CD4-positive, alpha-beta T cell treated with Interleukin-15 for 1 hour (primary cell): ENCODE results near the gene TTC27.

ENCODE experiments used
- DNase-seq: peaks from one replicate; pipeline ENCODE4 v3.0.0-alpha.2; 2020

The TTC27 gene

DNA sequence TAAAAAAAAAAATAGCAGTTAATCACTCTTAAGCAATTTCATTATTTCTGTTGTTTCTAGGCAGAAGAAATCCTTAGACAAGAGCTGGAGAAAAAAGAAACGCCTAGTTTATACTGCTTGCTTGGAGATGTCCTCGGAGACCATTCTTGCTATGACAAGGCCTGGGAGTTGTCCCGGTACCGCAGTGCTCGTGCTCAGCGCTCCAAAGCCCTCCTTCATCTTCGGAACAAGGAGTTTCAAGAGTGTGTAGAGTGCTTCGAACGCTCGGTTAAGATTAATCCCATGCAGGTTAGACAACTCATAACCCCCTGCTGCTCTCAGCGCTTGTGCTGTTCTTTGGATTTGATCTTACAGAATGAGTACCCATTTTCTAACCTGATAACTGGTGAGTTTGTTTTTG lies 130.4 kb downstream of the TTC27 start:
- DNase-seq: no peak

DNA sequence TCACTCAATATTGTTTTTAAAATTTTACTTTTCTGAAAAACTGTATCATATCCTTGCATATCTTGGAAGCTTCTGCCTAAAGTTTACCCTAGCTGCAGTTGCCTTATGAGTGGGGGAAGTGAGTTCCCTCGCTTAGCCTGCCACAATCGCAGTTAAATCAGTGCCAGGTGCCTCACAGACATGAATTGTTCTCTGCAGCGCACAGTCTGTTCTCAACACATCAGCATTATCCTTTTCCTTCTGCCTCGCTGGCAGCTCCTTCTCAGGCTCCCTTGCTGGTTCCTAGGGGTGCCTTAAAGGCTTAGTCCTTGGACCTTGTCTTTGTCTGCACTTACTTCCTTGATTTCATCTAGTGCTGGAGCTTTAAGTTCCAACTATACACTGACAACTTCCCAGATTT lies 132.8 kb downstream of the TTC27 start:
- no peak for DNase-seq

DNA sequence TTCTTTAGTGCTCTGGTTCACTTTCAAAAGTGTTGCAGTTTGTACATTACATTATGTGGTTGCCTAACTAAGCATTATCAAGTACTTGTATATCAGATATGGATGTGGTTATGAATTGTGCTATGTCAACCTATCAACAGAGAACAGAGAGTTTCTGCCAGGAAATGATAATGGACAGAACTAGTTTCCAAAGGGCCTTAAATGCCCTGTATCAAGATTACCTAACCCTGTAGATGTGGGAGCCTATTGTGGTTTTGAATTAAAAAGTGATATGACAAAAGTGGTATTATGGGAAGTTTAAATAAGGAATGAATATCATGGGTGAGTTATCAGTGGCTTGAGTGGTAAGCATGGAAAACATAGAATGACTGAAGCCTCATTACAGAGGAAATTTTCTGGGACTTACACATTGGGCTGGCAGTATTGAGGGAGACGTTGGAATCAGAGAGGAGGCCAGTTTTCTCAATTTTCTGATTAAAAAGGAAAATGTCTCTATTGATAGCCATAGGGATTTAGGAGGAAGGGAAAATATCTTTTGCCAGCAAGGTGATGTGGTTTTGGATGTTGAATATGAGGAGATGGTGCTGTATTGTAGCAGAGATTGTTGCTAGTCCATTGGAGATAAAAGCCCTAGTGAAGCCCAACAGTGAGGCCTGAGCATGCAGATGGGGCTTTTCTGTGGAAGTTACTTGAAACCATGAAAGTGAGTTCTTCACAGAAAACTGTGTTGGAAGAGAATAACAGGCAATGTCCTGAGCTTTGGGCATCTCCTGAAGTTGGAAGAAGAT lies 140.7 kb downstream of the TTC27 start:
- DNase-seq: no peak

DNA sequence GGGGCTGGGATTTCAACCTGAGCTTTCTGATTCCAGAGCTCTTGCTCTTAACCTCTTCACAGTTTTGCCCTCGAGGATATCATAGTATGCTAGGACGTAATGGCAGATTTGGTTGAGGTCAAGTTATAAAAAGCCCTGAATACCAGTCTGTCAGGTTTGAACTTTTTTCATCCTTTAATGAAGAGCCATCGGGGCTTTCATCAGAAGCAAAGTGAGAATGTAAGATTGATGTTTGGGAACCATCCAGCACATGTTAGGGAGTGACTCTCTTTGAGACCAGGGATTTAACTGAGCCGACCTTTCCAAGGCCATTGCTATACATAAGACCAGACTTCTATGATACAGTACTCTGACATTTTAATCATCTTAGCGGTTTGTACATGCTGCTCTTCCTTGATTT lies 142.5 kb downstream of the TTC27 start:
- DNase-seq: no peak

DNA sequence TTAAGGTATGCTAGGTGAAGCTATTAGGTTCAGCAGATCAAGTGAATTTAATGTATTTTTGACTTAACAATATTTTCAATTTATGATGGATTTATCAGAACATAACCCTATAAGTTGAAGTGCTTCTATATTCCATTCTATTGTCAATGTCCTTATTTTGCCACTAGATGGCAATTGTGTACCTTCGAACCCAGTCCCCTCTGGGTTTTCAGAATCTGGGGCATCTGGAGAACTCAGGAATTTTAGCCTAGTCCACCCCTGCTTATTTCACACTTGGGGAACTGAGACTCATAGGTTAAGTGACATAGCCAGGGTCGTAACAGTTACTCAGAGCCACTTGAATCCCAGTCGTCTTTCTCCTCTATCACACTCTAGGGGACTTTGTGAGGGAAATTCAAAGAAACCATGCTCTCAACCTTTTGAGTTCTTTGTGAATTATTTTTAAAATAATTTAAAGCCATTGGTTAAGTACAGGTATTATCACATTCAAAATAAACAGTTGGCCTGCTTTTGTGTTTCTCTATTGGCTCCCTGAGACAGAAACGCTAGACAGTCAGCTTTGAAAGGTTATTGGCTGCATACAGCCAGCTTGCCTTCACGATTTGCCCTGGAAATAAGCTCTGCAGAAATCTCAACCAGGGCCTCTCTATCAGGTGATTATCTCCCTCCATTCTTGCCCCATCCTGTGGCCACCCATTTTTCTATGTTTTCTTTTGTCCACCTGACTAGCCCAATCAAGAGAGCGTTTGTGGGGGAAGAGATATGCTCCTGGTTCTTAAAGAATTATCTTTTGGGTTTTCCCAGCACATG lies 145.0 kb downstream of the TTC27 start:
- no peak for DNase-seq

DNA sequence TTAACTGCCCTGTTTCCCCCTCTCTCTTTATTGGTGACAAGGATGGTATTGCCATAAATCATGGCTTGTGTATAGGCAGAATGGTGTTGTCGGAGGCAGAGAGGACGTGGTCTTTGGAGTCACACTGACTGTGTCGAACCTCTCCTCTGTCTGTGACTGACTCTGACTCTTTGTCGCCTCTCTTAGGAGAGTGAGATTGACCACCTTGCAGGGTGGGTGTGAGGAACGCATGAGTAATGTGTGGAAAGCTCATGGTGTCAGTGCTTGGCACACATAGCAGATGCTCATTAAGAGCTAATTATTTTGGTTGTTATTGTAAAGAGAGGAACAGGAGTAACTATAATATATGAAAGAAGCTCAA lies 145.6 kb downstream of the TTC27 start:
- DNase-seq: no peak

DNA sequence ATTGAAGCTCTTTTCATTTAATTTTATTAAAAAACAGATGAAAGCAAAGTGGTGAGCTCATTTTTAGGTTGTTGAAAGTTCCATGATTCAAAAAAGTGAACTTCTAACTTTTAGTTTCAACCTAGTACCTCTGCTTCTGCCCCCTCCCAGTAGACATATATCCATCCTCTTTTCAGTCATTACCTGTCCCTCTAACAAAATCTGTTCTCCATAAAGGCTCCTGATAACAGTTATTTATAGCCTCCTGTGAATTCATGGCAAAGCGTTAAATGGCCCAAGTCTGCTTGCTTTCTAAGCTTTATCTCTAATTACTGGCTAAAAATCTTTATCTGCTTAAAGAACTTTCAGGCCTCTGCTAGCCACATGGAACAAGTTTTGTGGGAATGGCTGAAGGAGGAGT lies 148.1 kb downstream of the TTC27 start:
- DNase-seq: no peak

DNA sequence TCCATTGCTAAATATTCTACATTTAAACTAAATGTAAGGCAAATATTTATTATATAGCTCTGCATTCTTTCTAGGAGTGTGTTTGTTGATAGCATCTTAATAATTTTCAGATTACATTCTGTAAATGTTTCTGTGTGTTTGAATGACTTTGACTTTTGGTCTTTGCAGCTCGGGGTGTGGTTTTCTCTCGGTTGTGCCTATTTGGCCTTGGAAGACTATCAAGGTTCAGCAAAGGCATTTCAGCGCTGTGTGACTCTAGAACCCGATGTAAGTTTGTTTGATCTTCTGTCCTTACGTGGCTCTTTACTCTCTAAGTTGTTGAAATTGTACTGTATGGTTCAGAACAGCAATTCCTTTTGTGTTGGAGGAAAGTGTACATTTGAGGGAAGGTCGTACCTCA lies 149.9 kb downstream of the TTC27 start:
- no peak for DNase-seq

DNA sequence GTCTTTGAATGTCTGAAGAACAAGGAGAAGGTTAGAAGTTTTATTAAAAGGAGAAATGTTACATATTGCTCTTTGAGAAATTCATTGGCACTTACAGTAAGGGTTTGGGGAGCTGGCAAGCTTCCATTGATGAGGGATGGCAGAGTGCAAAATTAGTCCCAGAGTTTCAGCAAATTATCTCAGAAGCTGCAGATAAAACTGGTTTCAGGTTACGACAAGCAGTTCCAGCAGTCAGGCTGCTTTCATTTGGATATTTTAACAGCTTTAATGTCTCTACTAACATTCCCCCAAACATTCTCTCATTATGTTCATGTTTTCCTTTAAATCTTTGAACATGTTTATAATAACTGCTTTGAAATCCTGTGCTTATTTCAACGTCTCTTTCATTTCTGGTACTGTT lies 153.1 kb downstream of the TTC27 start:
- no peak for DNase-seq

DNA sequence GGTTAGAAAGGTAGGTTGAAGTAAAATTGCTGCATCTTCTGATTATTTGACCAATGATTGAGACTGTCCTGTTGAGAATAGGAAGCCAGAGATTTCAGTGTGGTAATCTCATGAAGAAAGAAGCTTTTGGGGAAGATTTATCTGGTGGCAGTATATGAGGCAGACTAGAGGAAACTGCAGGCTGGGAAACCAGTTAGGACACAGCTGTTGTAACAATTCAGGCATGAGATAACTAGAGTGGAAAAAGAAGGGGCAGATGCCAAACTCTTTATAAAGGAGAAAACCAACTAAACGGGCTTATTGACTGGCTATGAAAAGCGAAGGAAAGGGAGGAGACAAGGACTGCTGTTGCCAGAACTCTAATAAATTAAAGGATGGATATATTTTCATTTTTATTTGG lies 155.6 kb downstream of the TTC27 start:
- DNase-seq: no peak

DNA sequence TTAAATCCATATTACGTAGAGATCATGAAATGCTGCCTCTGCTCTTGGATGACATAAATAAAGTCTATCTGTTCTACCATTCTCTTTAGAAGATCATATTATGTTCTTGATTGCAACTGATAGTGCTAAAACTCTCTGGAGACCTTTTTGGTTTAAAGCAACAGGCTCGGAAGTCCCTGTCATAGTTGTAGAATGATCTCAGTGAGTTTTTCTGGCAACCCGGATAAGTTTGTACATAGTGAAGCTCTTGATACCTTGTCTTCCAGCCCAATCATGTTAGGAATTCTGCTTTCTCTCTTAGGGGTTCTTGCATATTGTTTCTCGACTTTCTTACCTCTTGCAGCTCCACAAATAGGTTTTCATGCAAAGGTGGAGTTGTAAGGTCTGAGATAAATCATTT lies 156.1 kb downstream of the TTC27 start:
- DNase-seq: no peak

DNA sequence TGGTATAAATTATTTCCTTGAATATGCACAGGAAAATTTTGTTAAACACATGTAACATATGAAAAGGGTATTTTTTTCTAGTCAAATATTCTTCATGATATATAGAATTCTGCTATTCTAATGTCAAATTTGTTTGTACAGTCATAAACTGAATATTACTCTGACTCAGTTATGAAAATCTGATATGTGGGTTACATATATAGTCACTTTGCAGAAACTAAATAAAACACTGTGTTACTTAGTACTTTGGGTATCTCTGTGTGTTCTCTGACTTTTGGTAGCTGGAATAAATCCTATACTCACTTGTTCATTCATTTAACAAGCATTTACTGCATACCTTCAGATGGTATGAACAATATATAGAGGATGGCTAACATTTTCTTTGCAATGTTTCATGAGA lies 159.4 kb downstream of the TTC27 start:
- DNase-seq: no peak

DNA sequence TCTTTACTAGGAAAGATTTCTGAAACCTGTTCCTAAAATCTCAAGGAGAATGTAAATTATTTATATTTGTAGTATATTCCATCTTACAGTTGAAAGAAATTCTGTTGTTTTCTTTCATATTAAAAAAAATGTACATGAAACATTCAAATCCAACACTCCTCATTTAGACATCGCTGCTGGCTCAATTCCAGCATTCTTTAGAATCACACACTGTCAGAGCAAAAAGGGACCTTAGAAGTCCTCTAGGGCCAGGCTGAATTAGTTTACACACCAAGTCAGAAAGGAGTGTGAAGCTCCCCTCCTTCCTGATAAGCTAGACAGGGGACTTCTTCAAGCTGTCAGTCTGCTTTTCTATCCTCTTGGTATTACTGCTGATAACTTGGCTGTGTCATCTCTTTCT lies 160.3 kb downstream of the TTC27 start:
- no peak for DNase-seq

DNA sequence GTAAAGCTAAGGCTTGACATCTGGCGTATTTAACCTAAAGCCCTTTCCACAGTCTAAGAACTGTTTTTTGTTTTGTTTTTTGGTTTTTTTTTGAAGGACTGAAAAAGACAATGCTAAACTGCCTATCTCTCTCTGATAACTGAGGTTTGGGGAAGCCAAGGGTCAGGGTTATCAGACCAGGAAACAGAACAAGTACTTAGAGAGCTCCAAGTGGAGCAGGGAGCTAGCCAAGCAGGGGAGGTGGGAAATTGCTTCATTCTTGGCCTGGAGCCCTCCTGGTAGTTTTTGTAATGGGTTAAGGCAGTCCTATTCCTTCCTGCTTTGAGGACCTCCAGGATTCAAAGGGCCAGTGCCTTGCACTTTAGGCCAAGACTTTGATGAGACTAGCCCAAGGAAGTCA lies 164.6 kb downstream of the TTC27 start:
- DNase-seq: no peak

DNA sequence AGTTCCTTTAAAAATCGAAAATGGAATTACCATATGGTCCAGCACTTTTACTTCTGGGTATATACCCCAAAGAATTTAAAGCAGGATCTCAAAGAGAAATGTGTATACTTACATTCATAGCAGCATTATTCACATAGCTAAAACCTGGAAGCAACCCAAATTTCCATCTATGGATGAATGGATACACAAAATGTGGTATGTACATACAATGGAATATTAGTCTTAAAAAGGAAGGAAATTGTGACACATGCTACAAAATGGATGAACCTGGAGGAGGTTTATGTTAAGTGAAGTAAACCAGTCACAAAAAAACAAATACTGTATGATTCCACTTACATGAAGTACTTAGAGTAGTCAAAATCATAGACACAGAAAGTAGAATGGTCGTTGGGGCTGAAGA lies 171.0 kb downstream of the TTC27 start:
- no peak for DNase-seq

DNA sequence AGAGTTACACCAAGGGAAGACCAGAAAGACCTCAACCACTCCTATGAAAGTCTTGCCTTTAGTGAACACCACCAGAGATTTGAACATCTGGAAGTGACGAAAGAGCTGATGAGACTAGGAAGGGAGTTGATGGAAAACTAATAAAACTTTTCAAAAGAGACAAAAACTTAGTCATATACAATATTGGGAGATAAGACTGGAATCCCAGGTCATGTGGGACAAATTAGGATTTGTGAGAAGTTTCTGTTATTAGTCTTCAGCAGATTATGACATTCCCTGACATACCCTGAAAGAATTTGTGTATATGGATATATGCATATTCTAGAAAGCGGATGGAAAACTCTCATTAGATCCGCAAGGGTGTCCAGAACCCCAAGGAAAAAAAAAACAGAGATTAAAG lies 173.9 kb downstream of the TTC27 start:
- DNase-seq: no peak

DNA sequence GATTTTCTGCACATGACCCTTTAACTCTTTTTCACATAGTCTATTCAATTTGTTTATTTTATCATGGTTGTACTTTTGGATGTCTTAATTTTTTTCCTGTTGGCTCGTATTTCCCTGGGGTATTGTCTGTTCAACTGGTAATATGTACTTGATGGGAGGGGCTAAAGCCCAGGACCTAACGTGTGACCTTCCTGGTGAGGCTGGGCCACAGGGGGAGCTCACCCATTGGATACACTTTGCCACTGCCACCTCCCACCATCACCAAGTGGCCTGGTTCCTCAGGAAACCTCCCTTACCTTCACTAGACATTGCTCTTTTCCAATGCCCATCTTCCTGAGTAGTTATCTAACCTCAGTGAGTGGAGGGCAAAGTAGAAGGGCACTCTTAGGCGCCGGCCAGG lies 175.0 kb downstream of the TTC27 start:
- DNase-seq: no peak

DNA sequence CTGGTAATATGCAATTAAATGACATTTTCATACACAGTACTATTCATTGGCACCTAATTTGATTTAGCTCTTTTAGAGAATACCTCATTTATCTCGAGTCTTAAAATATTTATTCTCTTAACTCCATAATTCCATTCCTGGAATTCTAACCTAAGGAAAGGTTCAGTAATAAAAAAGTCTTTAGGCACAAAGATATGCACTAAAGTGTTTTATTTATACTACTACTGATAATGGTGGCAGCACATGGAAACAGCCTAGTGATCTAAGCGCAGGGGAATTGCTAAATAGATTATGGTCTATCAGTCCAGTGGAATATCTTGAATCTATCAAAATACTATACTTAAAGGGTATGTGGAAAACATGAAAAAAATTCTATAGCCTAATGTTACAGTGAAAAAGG lies 176.4 kb downstream of the TTC27 start:
- no peak for DNase-seq

DNA sequence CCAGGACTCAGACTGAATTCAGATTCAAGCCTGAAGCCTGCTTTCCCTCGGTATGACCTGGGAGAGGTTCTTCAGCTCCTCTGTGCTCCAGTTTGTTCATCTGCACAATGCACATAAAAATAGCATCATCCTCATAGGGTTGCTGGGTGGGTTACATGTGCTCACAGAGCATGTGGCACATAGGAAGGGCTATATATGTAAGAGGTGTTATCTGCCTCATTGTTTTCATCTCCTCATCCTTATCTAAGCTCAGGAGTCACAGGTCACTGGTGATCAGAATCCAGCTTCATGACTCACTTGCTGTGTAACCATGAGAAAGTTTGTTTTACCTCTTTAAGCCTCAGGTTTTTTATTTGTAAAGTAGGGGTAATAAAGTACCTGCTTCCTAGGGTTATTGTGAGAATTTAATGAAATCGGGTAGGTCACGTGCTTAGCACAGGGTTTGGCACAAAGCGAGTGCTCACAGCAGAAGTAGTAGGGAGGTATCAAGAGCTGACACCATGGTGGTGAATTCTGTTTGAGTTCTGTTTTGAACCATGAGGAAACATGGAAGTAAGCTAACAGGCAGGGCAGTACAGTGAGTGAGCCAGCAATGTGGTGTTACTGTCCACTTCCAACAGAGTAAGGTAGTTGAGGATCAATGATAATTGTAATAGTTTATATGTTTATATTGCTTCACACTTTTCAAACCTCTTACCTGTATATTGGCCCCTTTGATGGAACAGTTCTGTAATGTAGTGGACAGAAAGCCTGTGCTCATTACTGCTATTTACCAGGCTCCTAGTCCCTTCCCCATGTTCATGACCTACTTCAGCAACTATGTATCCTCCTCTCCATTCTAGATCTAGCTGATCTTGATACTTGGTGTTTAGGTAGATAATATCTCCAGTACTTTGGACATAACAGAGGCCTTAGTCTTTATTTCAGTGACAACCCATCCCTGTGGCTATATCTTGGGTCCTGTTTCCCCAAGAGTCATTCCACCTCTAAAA lies 177.6 kb downstream of the TTC27 start:
- no peak for DNase-seq

DNA sequence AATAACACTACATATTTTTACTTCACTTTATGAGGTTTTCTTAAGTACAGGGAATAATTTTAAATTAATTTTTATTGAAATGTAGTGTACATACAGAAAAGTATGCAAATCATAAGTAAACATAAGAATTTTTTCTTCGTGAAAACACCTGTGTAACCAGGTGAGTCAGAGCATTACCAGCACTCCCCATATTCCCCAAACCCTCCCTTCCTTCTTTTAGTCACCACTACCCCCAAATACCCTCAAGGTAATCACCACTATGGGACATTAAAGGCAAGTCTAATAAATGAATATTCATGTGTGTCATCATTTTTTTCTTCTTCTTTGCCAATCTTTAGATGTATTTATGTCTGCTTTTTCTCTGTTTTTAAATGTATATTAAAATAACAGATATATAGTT lies 179.0 kb downstream of the TTC27 start:
- no peak for DNase-seq

DNA sequence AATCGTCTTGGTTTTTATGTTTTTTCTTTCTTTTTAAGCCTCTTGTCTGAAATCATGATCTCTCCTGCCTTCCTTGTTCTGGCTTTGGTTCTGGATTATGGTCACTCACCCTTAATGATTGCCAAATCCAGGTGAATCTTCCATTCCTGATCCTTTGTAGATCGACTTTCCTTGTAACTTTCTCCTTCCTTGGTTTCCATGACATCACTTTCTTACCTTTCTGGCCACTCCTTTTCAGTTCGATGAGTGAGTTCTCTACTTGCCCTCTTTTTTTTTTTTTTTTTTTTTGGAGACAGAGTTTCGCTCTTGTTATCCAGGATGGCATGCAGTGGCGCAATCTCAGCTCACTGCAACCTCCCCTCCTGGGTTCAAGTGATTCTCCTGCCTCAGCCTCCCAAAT lies 179.8 kb downstream of the TTC27 start:
- no peak for DNase-seq

DNA sequence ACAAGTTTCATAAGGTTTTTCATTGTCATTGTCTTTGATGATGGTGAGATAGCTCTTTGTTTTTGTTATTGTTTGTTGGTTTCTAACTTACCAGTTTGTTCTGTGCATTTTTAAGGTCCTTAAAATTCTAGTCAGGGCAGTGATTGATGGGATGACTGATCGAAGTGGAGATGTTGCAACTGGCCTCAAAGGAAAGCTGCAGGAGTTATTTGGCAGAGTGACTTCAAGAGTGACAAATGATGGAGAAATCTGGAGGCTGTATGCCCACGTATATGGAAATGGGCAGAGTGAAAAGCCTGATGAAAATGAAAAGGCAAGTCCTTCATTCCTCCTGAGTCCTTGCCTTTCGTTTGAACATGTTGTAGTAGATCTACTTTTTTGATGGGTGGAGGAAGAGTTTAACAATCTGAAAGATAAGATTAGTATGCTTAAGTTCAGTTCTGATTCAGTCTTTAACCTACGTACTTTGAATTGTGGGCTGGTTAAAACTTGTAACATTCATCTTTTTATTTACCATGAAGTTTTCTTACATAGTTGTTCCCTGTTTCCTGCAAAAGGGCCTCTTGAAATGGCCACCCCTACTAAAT lies 183.2 kb downstream of the TTC27 start:
- DNase-seq: no peak

DNA sequence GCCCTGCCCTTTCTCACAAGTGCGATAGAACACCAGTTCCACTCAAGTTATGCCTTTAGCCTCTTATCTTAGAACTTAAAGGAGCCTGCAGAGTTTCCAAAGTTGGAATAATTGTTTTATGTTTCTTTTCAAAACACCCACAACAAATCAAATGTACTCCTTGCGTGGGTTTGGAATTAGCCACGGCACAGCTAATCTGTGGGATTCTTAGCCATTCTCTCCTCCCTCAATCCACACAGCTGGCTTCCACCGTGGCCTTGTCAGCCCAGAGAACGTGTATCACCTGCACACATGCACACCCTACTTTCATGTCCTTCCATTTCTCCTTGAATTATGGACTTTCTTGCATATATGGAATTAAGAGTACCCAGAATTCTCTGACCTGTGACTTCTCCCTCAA lies 183.8 kb downstream of the TTC27 start:
- no peak for DNase-seq
